B cell (primary cell): Measurements from ENCODE around the gene ANAPC2. TPM values are rescaled to one million over a fixed set of nuclear protein-coding genes. Genes with fewer than 3 reads are reported as not detected.

Experiments
- ATAC-seq: fragments of 200-7000 bp; cut with Tn5 transposase; one replicate; pipeline ENCODE4 v1.10.0; 2021; ENCODE audit warnings: low read depth, mild to moderate bottlenecking, moderate number of reproducible peaks, moderate library complexity
- CTCF ChIA-PET: fragments of 350-600 bp; sonication (Branson Sonifier 250); formaldehyde crosslinking; loops from one replicate; lab custom pipeline; 2021; ENCODE audit warnings: antibody characterized with exemption, inconsistent platforms; lab: Charles Lee
- POLR2A ChIA-PET: fragments of 350-600 bp; sonication (Branson Sonifier 250); formaldehyde crosslinking; loops from one replicate; lab custom pipeline; 2021; ENCODE audit warnings: antibody characterized with exemption; lab: Charles Lee
- DNase-seq: peaks from one replicate; pipeline ENCODE4 v3.0.0; 2013
- H2AFZ ChIP-seq: 2 replicates; pipeline ENCODE4 v1.6.1; 2012; ENCODE audit warnings: mild to moderate bottlenecking, low read depth, low read length; ENCODE audit not compliant: insufficient read depth, poor library complexity, severe bottlenecking
- H3K27ac ChIP-seq, 2 donors: 1 replicate in 1 of 2; 2 replicates in 1 of 2; pipeline ENCODE4 v1.5.1; 2012 to 2013; ENCODE audit warnings: low read length in 2 of 2, mild to moderate bottlenecking in 2 of 2, moderate library complexity in 1 of 2
- H3K27me3 ChIP-seq, 4 experiments: fragments of 200-600 bp in 1 of 4; sonication (generic) in 1 of 4; replicated peaks in 1 of 4; 1 replicate in 2 of 4; 2 replicates in 2 of 4; pipeline versions ENCODE4 v1.6.1 to v1.7.0; 2013 to 2016; ENCODE audit warnings: low read length in 3 of 4, mild to moderate bottlenecking in 2 of 4, mixed read lengths in 1 of 4, moderate library complexity in 1 of 4; ENCODE audit not compliant: insufficient read depth in 4 of 4, control insufficient read depth in 3 of 4; ENCODE audit errors: control extremely low read depth in 1 of 4
- H3K36me3 ChIP-seq, 2 experiments: replicated peaks in 1 of 2; 1 replicate in 1 of 2; 2 replicates in 1 of 2; pipeline versions ENCODE4 v1.6.1 to v1.7.1; 2013; ENCODE audit warnings: low read length in 1 of 2; ENCODE audit not compliant: insufficient read depth in 2 of 2, control insufficient read depth in 1 of 2; ENCODE audit errors: control extremely low read depth in 1 of 2, extremely low read depth in 1 of 2
- H3K4me1 ChIP-seq, 2 donors: fragments of 200-600 bp in 1 of 2; sonication (generic) in 1 of 2; 1 replicate in 1 of 2; 2 replicates in 1 of 2; pipeline versions ENCODE4 v1.5.1 to v1.6.1; 2013 to 2017; ENCODE audit warnings: low read length in 2 of 2; ENCODE audit not compliant: control insufficient read depth in 2 of 2, insufficient read depth in 2 of 2
- H3K4me2 ChIP-seq: replicated peaks from 2 replicates; pipeline ENCODE3; 2012; ENCODE audit warnings: mild to moderate bottlenecking, low read depth, low read length; ENCODE audit not compliant: poor library complexity, severe bottlenecking
- H3K4me3 ChIP-seq, 5 experiments: fragments of 200-600 bp in 1 of 5; sonication (generic) in 1 of 5; 1 replicate in 3 of 5; 2 replicates in 2 of 5; pipeline versions ENCODE4 v1.5.1 to v1.7.0; 2011 to 2016; ENCODE audit warnings: low read length in 4 of 5, mild to moderate bottlenecking in 4 of 5, low read depth in 2 of 5, control low read depth in 1 of 5, moderate library complexity in 1 of 5; ENCODE audit not compliant: insufficient read depth in 1 of 5; ENCODE audit errors: control extremely low read depth in 1 of 5, extremely low read depth in 1 of 5
- H3K79me2 ChIP-seq: fragments of 200-600 bp; sonication (generic); one replicate; pipeline ENCODE4 v1.6.0; 2016; ENCODE audit warnings: low read length; ENCODE audit not compliant: control insufficient read depth, insufficient read depth
- H3K9ac ChIP-seq: fragments of 200-600 bp; sonication (generic); 2 replicates; pipeline ENCODE4 v1.6.1; 2017; ENCODE audit warnings: mild to moderate bottlenecking, low read length, moderate library complexity
- H3K9me3 ChIP-seq, 3 donors: one replicate each; pipeline versions ENCODE4 v1.6.1 to v1.7.1; 2013; ENCODE audit warnings: low read length in 2 of 3; ENCODE audit not compliant: control insufficient read depth in 2 of 3, insufficient read depth in 1 of 3; ENCODE audit errors: control extremely low read depth in 1 of 3
- H4K20me1 ChIP-seq: 2 replicates; pipeline ENCODE4 v1.6.0; 2012; ENCODE audit warnings: mild to moderate bottlenecking, low read length; ENCODE audit not compliant: insufficient read depth, control insufficient read depth, poor library complexity, severe bottlenecking
- H3K27ac Mint-ChIP-seq: one replicate; pipeline ENCODE4 v1.8.0; 2021; ENCODE audit warnings: mixed read lengths
- H3K27me3 Mint-ChIP-seq: one replicate; pipeline ENCODE4 v1.8.0; 2021; ENCODE audit warnings: mixed read lengths
- H3K4me1 Mint-ChIP-seq: one replicate; pipeline ENCODE4 v1.8.0; 2021; ENCODE audit warnings: mixed read lengths
- H3K4me3 Mint-ChIP-seq: one replicate; pipeline ENCODE4 v1.8.0; 2021; ENCODE audit warnings: mixed read lengths
- H3K9me3 Mint-ChIP-seq: one replicate; pipeline ENCODE4 v1.8.0; 2022; ENCODE audit warnings: mixed read lengths; ENCODE audit not compliant: insufficient read depth
- CTCF ChIP-seq: fragments of 200-600 bp; IDR thresholded peaks from one replicate; pipeline ENCODE4 v1.8.0; 2022; ENCODE audit warnings: antibody characterized with exemption, mild to moderate bottlenecking
- WGBS: methylation state at CpG from one replicate; pipeline ENCODE4 v1.1.5; 2013; ENCODE audit warnings: missing lambda C conversion rate; ENCODE audit not compliant: insufficient coverage; 5-methylcytosine and 5-hydroxymethylcytosine counted together
- intact Hi-C: fragments of 100-400 bp; cut with micrococcal nuclease; formaldehyde crosslinking; loops from one replicate; pipeline ENCODE4 v1.10.0; 2022
- polyA plus RNA-seq: library from polyadenylated mRNA; depleted of rRNA; stranded (reverse); fragments of >200 nt; gene quantifications from 2 replicates; pipeline ENCODE4 v1.2.3, GENCODE V29; 2012
- total RNA-seq, 2 donors: library from RNA; stranded (reverse); fragments of 120-200 nt in 1 of 2; gene quantifications; 1 replicate in 1 of 2; 2 replicates in 1 of 2; pipeline versions ENCODE4 v1.2.3 to v1.2.4, GENCODE V29; 2013 to 2022

Gene ANAPC2
- total and polyA plus RNA-seq, 2 donors (not counting 1 experiment from before 2014, with no cell fraction given) = 121 to 127 TPM

- peak within 1 kb of the TSS; percentile 74 for H3K4me2 ChIP-seq
- H3K4me3 ChIP-seq = peak within 1 kb of the TSS in 3 of 5 experiments; percentile 18 to 29 (median 21)
- H3K4me1 ChIP-seq = peaks cover 9 to 40% of the 10 kb centered on the region in 2 donors
- 21% methylated on average over 41 of the region's 41 CpGs for WGBS
- peak within 1 kb of the TSS; percentile 69 for H3K4me3 Mint-ChIP-seq
- no peak within 1 kb of the TSS for H3K27ac ChIP-seq
- peaks cover 0 to 17% (median 0%) of the 10 kb centered on the region in 3 donors for H3K9me3 ChIP-seq
- H3K27ac Mint-ChIP-seq = no peak within 1 kb of the TSS
- peaks cover 0 to 70% (median 34%) of the 10 kb centered on the region in 4 experiments for H3K27me3 ChIP-seq
- ChIA-PET POLR2A (interaction anchor here (0.6 kb wide), 1 partner anchor 19 kb away, joined by 3 read pairs; no protein-coding TSS in a partner anchor), CTCF (interaction anchor here (0.8 to 1.0 kb wide), 2 partner anchors 51 to 58 kb away, joined by 3 read pairs; partner anchors contain the start of gene RNF224)
- H4K20me1 ChIP-seq = no peaks in the 10 kb centered on the region
- no peaks in the 10 kb centered on the region for H3K36me3 ChIP-seq
- H3K79me2 ChIP-seq = no peaks in the 10 kb centered on the region
- TF ChIP-seq CTCF = no peak
- no peaks in the 10 kb centered on the region for H3K9me3 Mint-ChIP-seq
- peaks cover 16% of the 10 kb centered on the region for H3K27me3 Mint-ChIP-seq
- peaks cover 13% of the 10 kb centered on the region for H3K4me1 Mint-ChIP-seq
- intact Hi-C loops = no loop called here
- peak within 1 kb of the TSS; percentile 16 for H2AFZ ChIP-seq
- ATAC-seq (no peak), DNase-seq (no peak)
- peak within 1 kb of the TSS; percentile 48 for H3K9ac ChIP-seq
Observed at GRCh38 chr9:137169896-137170358, 18.4 kb downstream of the ANAPC2 start, which contains the start of gene LRRC26. TSS of gene LRRC26 (minus strand) at chr9:137170051. CDS start at chr9:137169943, 108 bp downstream.
